GM19023 (cell line): ENCODE data around the gene ADM5.

Experiments
- ATAC-seq: cut with Tn5 transposase; IDR thresholded peaks from one replicate; pipeline ENCODE4 v1.9.1; 2021; ENCODE audit warnings: mild to moderate bottlenecking, moderate library complexity; ENCODE audit not compliant: unreplicated experiment

Gene ADM5, protein sequence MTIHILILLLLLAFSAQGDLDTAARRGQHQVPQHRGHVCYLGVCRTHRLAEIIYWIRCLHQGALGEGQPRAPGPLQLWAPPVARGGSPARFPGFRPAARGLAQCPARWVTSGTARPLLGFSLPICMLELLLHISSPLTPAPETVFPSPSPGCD

GRCh38 chr19:49689133-49690078, at the start of gene ADM5:
Gene ADM5, plus strand, starts transcription at chr19:49689594. Its CDS starts 244 bp downstream, at chr19:49689838.
- ATAC-seq, result no peak

GRCh38 chr19:49640113-49640898, 49.1 kb upstream of the ADM5 start, which contains the start of gene RRAS:
Gene RRAS, minus strand, starts transcription at chr19:49640143. Its CDS starts 45 bp downstream, at chr19:49640098.
- ATAC-seq, result peak; percentile 56

GRCh38 chr19:49641688-49642491, 47.5 kb upstream of the ADM5 start, which contains the start of gene SCAF1:
Gene SCAF1, plus strand, starts transcription at chr19:49642209. Its CDS starts 2,818 bp downstream, at chr19:49645027.
- ATAC-seq, result peak; percentile 52

DNA sequence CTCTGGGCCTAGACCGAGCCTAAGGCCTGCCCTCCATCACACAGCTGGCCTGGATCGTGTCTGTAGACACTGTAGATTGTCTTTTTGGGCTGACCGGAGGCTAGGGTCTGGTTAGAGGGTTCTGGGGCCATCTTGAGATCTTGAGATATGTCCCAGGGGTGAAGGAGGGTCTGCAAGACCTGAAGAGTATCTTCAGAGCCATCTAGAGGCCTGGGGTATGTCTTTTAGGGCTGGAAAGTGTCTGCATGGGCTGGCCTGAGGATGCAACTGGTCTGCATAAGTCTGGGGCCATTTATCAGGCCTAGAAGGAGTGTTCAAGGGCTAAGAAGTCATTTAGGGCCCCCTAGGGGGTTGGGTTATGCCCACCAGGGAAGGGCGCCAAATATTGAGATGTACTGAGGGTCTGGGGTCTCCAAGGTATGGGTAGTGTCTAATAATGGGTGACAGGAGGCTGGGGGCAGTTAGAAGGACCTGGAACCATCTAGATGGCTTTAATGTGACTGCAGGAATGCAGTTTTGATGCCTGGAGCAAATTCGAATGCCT, 46.8 kb upstream of the ADM5 start:
- ATAC-seq, result no peak

GRCh38 chr19:49643466-49643865, 45.9 kb upstream of the ADM5 start:
- ATAC-seq, result no peak

DNA sequence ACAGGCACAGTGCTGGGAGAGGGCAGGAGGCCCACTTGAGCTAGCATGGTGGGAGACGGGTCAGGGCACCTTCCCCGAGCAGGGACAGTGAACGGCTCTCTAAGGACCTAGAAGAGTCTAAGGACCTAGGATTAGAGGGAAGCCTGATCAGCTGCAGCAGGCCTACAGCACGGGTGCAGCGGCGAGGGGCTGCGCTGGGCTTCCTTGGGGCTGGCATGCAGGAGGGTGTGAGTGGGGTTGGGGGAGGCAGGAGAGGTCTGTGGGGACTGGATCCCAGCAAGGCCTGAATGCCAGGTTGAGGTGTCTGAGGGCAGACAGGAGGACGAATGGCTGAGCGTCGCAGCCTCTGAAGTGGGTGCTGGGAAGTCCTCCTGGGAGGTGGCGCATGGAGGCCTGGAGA, 43.8 kb upstream of the ADM5 start:
- no peak for ATAC-seq

DNA sequence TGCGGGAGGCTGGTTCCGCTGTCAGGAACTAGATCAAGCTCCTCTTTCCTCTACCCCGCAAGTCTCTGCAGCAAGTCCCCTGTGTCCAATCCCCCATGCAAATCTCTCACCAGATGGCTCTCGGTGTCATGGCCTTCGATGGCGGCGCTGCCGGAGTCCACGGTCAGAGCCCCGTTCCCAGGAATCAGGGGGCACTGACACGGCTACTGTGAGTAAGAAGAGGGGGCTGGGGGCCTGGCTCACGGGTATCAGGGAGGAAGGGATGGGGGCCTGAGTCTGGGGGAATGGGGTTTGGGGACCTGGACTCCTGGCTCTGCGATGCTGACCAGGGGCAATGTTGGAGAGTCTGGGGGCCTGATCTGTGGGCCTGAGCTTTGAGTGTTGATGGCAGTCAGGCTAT, 43.4 kb upstream of the ADM5 start:
- ATAC-seq, result no peak

- no peak for ATAC-seq
Observed at GRCh38 chr19:49646586-49646985, 42.8 kb upstream of the ADM5 start.

DNA sequence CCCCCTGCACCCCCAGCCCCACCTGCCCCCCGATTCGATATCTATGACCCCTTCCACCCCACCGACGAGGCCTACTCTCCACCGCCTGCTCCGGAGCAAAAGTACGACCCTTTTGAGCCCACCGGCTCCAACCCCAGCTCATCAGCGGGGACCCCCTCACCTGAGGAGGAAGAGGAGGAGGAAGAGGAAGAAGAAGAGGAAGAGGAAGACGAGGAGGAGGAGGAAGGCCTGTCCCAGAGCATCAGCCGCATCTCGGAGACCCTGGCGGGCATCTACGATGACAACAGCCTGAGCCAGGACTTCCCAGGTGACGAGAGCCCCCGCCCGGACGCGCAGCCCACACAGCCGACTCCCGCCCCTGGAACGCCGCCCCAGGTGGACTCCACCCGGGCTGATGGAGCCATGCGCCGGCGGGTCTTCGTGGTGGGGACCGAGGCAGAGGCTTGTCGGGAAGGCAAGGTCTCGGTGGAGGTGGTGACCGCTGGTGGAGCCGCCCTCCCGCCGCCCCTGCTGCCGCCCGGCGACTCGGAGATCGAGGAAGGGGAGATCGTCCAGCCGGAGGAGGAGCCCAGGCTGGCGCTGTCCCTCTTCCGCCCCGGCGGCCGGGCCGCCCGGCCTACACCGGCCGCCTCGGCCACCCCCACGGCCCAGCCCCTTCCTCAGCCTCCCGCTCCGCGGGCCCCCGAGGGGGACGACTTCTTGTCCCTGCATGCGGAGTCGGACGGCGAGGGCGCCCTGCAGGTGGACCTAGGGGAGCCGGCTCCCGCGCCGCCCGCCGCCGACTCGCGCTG, 38.2 kb upstream of the ADM5 start:
- ATAC-seq, result no peak

GRCh38 chr19:49651820-49652550, 37.4 kb upstream of the ADM5 start:
- no peak for ATAC-seq

DNA sequence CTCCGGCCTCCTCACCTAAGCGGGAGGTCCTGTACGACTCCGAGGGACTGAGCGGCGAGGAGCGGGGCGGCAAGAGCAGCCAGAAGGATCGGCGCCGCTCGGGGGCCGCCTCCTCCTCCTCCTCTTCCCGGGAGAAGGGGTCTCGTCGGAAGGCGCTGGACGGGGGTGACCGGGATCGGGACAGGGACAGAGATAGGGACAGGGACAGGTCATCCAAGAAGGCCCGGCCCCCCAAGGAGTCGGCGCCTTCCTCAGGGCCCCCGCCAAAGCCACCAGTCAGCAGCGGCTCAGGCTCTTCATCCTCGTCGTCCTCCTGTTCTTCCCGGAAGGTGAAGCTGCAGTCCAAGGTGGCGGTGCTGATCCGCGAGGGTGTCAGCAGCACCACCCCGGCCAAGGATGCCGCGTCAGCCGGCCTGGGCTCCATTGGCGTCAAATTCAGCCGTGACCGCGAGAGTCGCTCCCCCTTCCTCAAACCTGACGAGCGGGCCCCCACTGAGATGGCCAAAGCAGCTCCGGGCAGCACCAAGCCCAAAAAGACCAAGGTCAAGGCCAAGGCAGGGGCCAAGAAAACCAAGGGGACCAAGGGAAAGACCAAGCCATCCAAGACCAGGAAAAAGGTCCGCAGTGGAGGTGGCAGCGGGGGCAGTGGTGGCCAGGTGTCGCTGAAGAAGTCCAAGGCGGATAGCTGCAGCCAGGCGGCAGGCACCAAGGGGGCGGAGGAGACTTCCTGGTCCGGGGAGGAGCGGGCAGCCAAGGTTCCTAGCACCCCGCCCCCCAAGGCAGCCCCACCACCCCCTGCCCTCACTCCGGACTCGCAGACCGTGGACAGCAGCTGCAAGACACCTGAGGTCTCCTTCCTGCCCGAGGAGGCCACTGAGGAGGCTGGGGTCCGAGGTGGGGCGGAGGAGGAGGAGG, 36.6 kb upstream of the ADM5 start:
- no peak for ATAC-seq

DNA sequence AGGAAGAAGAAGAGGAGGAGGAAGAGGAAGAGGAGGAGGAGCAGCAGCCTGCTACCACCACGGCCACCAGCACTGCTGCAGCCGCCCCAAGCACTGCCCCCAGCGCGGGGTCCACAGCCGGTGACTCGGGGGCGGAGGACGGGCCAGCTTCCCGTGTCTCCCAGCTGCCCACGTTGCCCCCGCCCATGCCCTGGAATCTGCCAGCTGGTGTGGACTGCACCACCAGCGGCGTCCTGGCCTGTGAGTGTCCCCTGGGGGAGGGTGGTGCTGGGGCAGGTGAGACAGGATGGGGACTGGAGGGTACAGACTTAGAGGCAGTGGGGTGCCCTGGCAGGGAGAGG, 36.0 kb upstream of the ADM5 start:
- no peak for ATAC-seq

DNA sequence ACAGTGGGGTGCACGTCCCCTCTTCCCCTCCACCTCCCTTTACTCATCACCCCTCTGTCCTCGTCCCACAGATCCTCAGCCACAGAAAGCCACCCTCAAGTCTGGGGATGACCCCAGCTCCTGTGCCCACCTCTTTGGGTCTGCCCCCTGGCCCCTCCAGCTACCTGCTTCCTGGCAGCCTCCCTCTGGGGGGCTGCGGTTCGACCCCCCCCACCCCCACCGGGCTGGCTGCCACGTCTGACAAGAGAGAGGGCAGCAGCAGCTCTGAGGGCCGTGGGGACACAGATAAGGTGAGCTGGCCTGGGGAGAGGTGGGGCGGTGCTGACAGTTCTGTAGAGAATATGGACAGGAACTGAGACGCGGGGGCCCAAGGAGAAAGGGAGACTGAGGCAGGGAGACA, 34.8 kb upstream of the ADM5 start:
- no peak for ATAC-seq

DNA sequence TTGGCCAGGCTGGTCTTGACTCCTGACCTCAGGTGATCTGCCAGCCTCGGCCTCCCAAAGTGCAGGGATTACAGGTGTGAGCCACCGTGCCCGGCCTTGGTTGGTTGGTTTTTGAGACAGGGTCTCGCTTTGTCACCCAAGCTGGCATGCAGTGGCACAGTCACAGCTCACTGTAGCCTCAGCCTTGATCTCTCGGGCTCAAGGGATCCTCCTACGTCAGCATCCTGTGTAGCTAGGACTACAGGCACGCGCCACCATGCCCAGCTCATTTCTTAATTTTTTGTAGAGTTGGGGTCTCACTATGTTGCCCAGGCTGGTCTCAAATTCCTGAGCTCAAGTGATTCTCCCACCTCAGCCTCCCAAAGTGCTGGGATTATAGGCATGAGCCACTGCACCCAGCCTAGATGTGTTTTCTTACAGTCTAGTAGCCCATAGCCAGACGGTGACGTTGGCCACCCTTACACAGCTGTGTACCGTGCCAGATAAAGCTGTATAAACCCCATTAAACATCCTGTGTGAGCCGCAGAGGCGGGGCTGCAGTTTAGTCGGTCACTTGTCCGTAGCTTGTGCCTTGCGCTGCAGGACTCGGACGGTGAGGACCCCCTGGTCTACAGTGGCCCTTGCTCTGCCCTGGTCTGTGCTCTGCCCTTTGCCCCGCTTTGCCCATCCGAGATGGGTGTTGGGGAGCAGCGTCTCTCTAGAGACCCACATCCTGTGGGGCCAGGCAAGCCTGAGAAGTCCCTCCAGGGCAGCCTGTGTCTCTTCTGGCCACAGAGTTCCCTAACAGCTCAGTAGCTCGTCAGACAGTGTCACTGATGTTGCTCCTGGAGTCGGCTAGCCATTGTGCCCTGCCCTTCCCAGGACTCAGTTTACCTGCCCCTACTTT, 33.6 kb upstream of the ADM5 start:
- no peak for ATAC-seq

- no peak for ATAC-seq
Observed at GRCh38 chr19:49656456-49657109, 32.8 kb upstream of the ADM5 start.

DNA sequence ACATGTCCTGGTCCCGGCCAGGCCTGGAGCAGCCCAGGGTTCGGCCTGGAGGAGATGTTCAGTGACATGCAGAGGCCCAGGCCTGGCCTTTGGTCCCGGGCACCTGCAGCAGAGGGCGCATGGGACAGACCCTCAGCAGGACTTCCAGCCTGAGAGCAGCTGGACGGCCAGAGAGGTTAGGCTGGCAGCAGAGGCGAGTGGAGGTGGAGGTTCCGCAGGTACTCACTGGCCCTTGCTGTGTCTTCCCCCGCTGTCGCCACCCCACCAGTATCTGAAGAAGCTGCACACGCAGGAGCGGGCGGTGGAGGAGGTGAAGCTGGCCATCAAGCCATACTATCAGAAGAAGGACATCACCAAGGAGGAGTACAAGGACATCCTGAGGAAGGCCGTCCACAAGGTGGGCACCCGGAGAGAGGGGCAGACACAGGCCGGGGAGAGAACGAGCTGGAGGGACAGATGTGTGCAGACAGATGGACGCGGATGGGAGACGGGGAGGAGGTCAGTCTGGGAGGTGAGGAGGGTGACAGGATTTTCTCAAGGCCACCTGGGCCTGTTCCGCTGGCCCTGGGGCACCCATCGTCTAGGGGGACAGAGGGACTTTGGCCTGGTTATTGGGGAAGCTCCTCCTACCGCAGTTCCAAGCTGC, 31.8 kb upstream of the ADM5 start:
- ATAC-seq, result no peak
